GM23338 (cell line): ENCODE data around the gene AGAP1. TPM values are rescaled to one million over a fixed set of nuclear protein-coding genes. Genes with fewer than 3 reads are reported as not detected.

ENCODE experiments used
- ATAC-seq: fragments of 200-7000 bp; cut with Tn5 transposase; 3 replicates; pipeline ENCODE4 v1.9.1; 2020
- DNase-seq: peaks from one replicate; pipeline ENCODE4 v3.0.0-alpha.2; 2015; ENCODE audit warnings: low spot score
- H2AFZ ChIP-seq: fragments of 200-600 bp; sonication (generic); 2 replicates; pipeline ENCODE4 v1.8.0; 2016; ENCODE audit warnings: antibody characterized with exemption, mild to moderate bottlenecking, moderate library complexity
- H3F3A ChIP-seq: fragments of 200-600 bp; sonication (generic); replicated peaks from 2 replicates; pipeline ENCODE4 v1.8.0; 2017; ENCODE audit warnings: antibody characterized with exemption, mixed run types, low read depth
- H3K27ac ChIP-seq: fragments of 200-600 bp; sonication (generic); 2 replicates; pipeline ENCODE4 v1.6.1; 2016; ENCODE audit warnings: low read depth
- H3K27me3 ChIP-seq: fragments of 200-600 bp; sonication (generic); 2 replicates; pipeline ENCODE4 v1.8.0; 2016; ENCODE audit warnings: mild to moderate bottlenecking, mixed run types, moderate library complexity; ENCODE audit not compliant: insufficient read depth
- H3K36me3 ChIP-seq: fragments of 200-600 bp; sonication (generic); 2 replicates; pipeline ENCODE4 v1.8.0; 2016; ENCODE audit warnings: mild to moderate bottlenecking; ENCODE audit not compliant: insufficient read depth
- H3K4me1 ChIP-seq: fragments of 200-600 bp; sonication (generic); 2 replicates; pipeline ENCODE4 v1.8.0; 2016; ENCODE audit warnings: mild to moderate bottlenecking, moderate library complexity; ENCODE audit not compliant: insufficient read depth
- H3K4me2 ChIP-seq: fragments of 200-600 bp; sonication (generic); 2 replicates; pipeline ENCODE4 v1.7.1; 2017; ENCODE audit warnings: mixed run types
- H3K4me3 ChIP-seq: fragments of 200-600 bp; sonication (generic); 2 replicates; pipeline ENCODE4 v1.6.1; 2016; ENCODE audit warnings: mixed run types
- H3K79me2 ChIP-seq: fragments of 200-600 bp; sonication (generic); replicated peaks from 2 replicates; pipeline ENCODE4 v1.8.0; 2017; ENCODE audit warnings: mild to moderate bottlenecking; ENCODE audit not compliant: insufficient read depth
- H3K9me2 ChIP-seq: fragments of 200-600 bp; sonication (generic); 2 replicates; pipeline ENCODE4 v1.8.0; 2017; ENCODE audit not compliant: insufficient read depth
- H4K20me1 ChIP-seq: fragments of 200-600 bp; sonication (generic); replicated peaks from 2 replicates; pipeline ENCODE4 v1.8.0; 2017; ENCODE audit warnings: mild to moderate bottlenecking; ENCODE audit not compliant: insufficient read depth
- H3K27ac Mint-ChIP-seq: 2 replicates; pipeline ENCODE4 v1.8.0; 2020; ENCODE audit warnings: inconsistent platforms, mild to moderate bottlenecking, moderate library complexity, mixed read lengths
- H3K27me3 Mint-ChIP-seq: 3 replicates; pipeline ENCODE4 v1.8.0; 2022; ENCODE audit warnings: low read depth, mild to moderate bottlenecking, moderate library complexity, mixed read lengths, inconsistent platforms; ENCODE audit not compliant: insufficient read depth, poor library complexity
- H3K36me3 Mint-ChIP-seq: 3 replicates; pipeline ENCODE4 v1.8.0; 2021; ENCODE audit warnings: low read depth, mild to moderate bottlenecking, inconsistent platforms, moderate library complexity, mixed read lengths
- H3K4me1 Mint-ChIP-seq: 3 replicates; pipeline ENCODE4 v1.8.0; 2020; ENCODE audit warnings: mild to moderate bottlenecking, inconsistent platforms, mixed read lengths
- H3K4me3 Mint-ChIP-seq: 3 replicates; pipeline ENCODE4 v1.8.0; 2021; ENCODE audit warnings: moderate library complexity, mild to moderate bottlenecking, inconsistent platforms, mixed read lengths
- H3K9me3 Mint-ChIP-seq: 3 replicates; pipeline ENCODE4 v1.8.0; 2020; ENCODE audit warnings: moderate library complexity, mild to moderate bottlenecking, inconsistent platforms, mixed read lengths
- CREB1 ChIP-seq: fragments of 250-450 bp; sonication (Bioruptor Pico); IDR thresholded peaks from 2 replicates; pipeline ENCODE4 v1.5.0; 2020; ENCODE audit warnings: low read depth, mild to moderate bottlenecking, moderate library complexity
- ETS1 ChIP-seq: IDR thresholded peaks from 2 replicates; pipeline ENCODE4 v1.6.1; 2016; ENCODE audit warnings: antibody characterized with exemption
- EZH2 ChIP-seq: fragments of 200-600 bp; sonication (generic); IDR thresholded peaks from one replicate; pipeline ENCODE4 v1.8.0; 2017; ENCODE audit warnings: antibody characterized with exemption, mild to moderate bottlenecking, low read depth; ENCODE audit not compliant: unreplicated experiment
- EZH2phosphoT487 ChIP-seq: fragments of 200-600 bp; sonication (generic); IDR thresholded peaks from one replicate; pipeline ENCODE4 v1.8.1; 2018; ENCODE audit warnings: antibody characterized with exemption; ENCODE audit not compliant: unreplicated experiment
- JUNB ChIP-seq: IDR thresholded peaks from one replicate; pipeline ENCODE4 v1.6.1; 2016; ENCODE audit warnings: antibody characterized with exemption; ENCODE audit not compliant: unreplicated experiment
- NANOG ChIP-seq: IDR thresholded peaks from 2 replicates; pipeline ENCODE4 v1.6.1; 2016; ENCODE audit warnings: antibody characterized with exemption, borderline replicate concordance
- POLR2AphosphoS5 ChIP-seq: IDR thresholded peaks from 2 replicates; pipeline ENCODE4 v1.6.1; 2016; ENCODE audit warnings: antibody characterized with exemption, low read depth
- REST ChIP-seq: IDR thresholded peaks from one replicate; pipeline ENCODE4 v1.6.1; 2018; ENCODE audit warnings: antibody characterized with exemption; ENCODE audit not compliant: unreplicated experiment
- STAT1 ChIP-seq: IDR thresholded peaks from one replicate; pipeline ENCODE4 v1.6.1; 2016; ENCODE audit warnings: antibody characterized with exemption; ENCODE audit not compliant: unreplicated experiment
- ZNF114 ChIP-seq: fragments of 250-450 bp; sonication (Bioruptor Pico); IDR thresholded peaks from 2 replicates; pipeline ENCODE4 v1.5.0; 2020; ENCODE audit warnings: mild to moderate bottlenecking, moderate library complexity
- polyA plus RNA-seq: library from polyadenylated mRNA; unstranded; fragments of >200 nt; fragmentation: Nextera tagmentation; extraction: Ambion mirVana; gene quantifications from 2 replicates; pipeline ENCODE4 v1.2.1, GENCODE V29; 2016
- total RNA-seq: library from RNA; depleted of rRNA; stranded (reverse); fragments of >200 nt; shearing (Covaris generic); gene quantifications from 2 replicates; pipeline ENCODE4 v1.2.3, GENCODE V29; 2014

Gene AGAP1
- total and polyA plus RNA-seq, 2 experiments from 2014 or later = 13.3 to 27.9 TPM

GRCh38 chr2:235963853-235964577 is 470.2 kb downstream of the AGAP1 start (continued):
- TF ChIP-seq EZH2phosphoT487 (no peak), ZNF114 (CRISPR knock-in tag) (no peak), JUNB (no peak), REST (no peak), CREB1 (CRISPR knock-in tag) (no peak), STAT1 (no peak), NANOG (no peak), POLR2AphosphoS5 (no peak), EZH2 (no peak), ETS1 (no peak)

- H3K9me2 ChIP-seq = no peaks in the 10 kb centered on the region
- Mint-ChIP-seq H3K4me1 (peaks cover 11% of the 10 kb centered on the region), H3K36me3 (no peaks in the 10 kb centered on the region; the same call in 2 of the 3 replicates), H3K9me3 (no peaks in the 10 kb centered on the region; the same call in 2 of the 3 replicates), H3K27ac (no peak overlapping the region), H3K4me3 (no peak overlapping the region), H3K27me3 (peaks cover 7% of the 10 kb centered on the region)
- DNase-seq = no peak
- H2AFZ ChIP-seq = no peak overlapping the region
- H3K36me3 ChIP-seq = no peaks in the 10 kb centered on the region
- H3F3A ChIP-seq = no peaks in the 10 kb centered on the region
- H4K20me1 ChIP-seq = no peaks in the 10 kb centered on the region
- no peak overlapping the region for H3K27ac ChIP-seq
- H3K4me1 ChIP-seq = no peaks in the 10 kb centered on the region
- H3K4me3 ChIP-seq = no peak overlapping the region
- ATAC-seq = no peak
- H3K27me3 ChIP-seq = no peaks in the 10 kb centered on the region
- H3K79me2 ChIP-seq = no peaks in the 10 kb centered on the region
- H3K4me2 ChIP-seq = no peak overlapping the region
- TF ChIP-seq EZH2phosphoT487 = no peak
Measured at GRCh38 chr2:235964787-235965390, 471.0 kb downstream of the AGAP1 start.
